K562 (cell line): ENCODE data around the gene SAP30BP. TPM values are rescaled to one million over a fixed set of nuclear protein-coding genes. Genes with fewer than 3 reads are reported as not detected.

Experiments
- ATAC-seq: fragments of 200-7000 bp; cut with Tn5 transposase; 3 replicates; pipeline ENCODE4 v1.9.1; 2020; ENCODE audit warnings: moderate library complexity
- BruUV-seq: library from RNA; stranded (reverse); fragments of 400-500 nt; replicated peaks from 2 replicates; lab custom pipeline; 2021; lab: Mats Ljungman, UMichigan
- CTCF ChIA-PET: fragments of 300-600 bp; formaldehyde crosslinking; extraction: SDS; loops from one replicate; lab custom pipeline; 2021; ENCODE audit warnings: low intra/inter-chr PET ratio; lab: Yijun Ruan, JAX
- POLR2A ChIA-PET: fragments of 300-600, 350-650 bp; sonication (Branson Sonifier 250); formaldehyde crosslinking; extraction: SDS; loops from one replicate; lab custom pipeline; 2021; ENCODE audit warnings: antibody characterized with exemption, inconsistent platforms; lab: Yijun Ruan, JAX
- DNase-seq, 4 experiments: peaks; one replicate each; pipeline versions ENCODE4 v3.0.0 to v3.0.0-alpha.2; 2011 to 2018; ENCODE audit warnings: low spot score in 3 of 4, mixed read lengths in 3 of 4; ENCODE audit errors: extremely low read depth in 1 of 4
- FAIRE-seq: peaks from 2 replicates; lab custom pipeline; 2011; peaks lifted over from hg19 to GRCh38; lab: Jason Lieb, UNC
- H2AFZ ChIP-seq: 2 replicates; pipeline ENCODE4 v1.6.0; 2011; ENCODE audit warnings: low read depth, low read length, control low read depth, inconsistent platforms
- H3K27ac ChIP-seq: fragments of 200-600 bp; 3 replicates; pipeline ENCODE4 v1.8.0; 2011; ENCODE audit warnings: low read depth, mild to moderate bottlenecking, control low read depth, inconsistent platforms, low read length, moderate library complexity, mixed read lengths; ENCODE audit errors: extremely low read depth
- H3K27me3 ChIP-seq, 2 experiments: fragments of 300-600 bp in 1 of 2; 2 replicates in 1 of 2; 3 replicates in 1 of 2; pipeline versions ENCODE4 v1.6.0 to v1.8.0; 2011; ENCODE audit warnings: inconsistent platforms in 2 of 2, low read length in 2 of 2, mild to moderate bottlenecking in 1 of 2, mixed read lengths in 1 of 2, moderate library complexity in 1 of 2; ENCODE audit not compliant: control insufficient read depth in 2 of 2, insufficient read depth in 2 of 2
- H3K36me3 ChIP-seq: fragments of 300-600 bp; 3 replicates; pipeline ENCODE4 v1.8.0; 2011; ENCODE audit warnings: mild to moderate bottlenecking, low read length, inconsistent platforms; ENCODE audit not compliant: control insufficient read depth, insufficient read depth
- H3K4me1 ChIP-seq, 2 experiments: fragments of 200-600 bp in 1 of 2; replicated peaks in 1 of 2; 2 replicates in 1 of 2; 3 replicates in 1 of 2; pipeline versions ENCODE4 v1.5.1 to v1.8.0; 2011; ENCODE audit warnings: inconsistent platforms in 2 of 2, low read length in 2 of 2, mild to moderate bottlenecking in 1 of 2, mixed read lengths in 1 of 2, moderate library complexity in 1 of 2; ENCODE audit not compliant: control insufficient read depth in 2 of 2, insufficient read depth in 2 of 2
- H3K4me2 ChIP-seq: 2 replicates; pipeline ENCODE4 v1.6.1; 2011; ENCODE audit warnings: low read length, control low read depth, inconsistent platforms, mixed read lengths; ENCODE audit not compliant: insufficient read depth
- H3K4me3 ChIP-seq: fragments of 200-600 bp; sonication (generic), shearing (Covaris generic); 2 replicates; pipeline ENCODE4 v1.5.1; 2016; ENCODE audit warnings: control low read depth, inconsistent platforms
- H3K79me2 ChIP-seq: fragments of 200-600 bp; 3 replicates; pipeline ENCODE4 v1.8.0; 2011; ENCODE audit warnings: low read length, inconsistent platforms; ENCODE audit not compliant: control insufficient read depth, insufficient read depth
- H3K9ac ChIP-seq, 2 experiments: 2 replicates each; pipeline versions ENCODE4 v1.6.0 to v1.6.1; 2011; ENCODE audit warnings: low read depth in 2 of 2, low read length in 2 of 2, control low read depth in 1 of 2, inconsistent platforms in 1 of 2, mild to moderate bottlenecking in 1 of 2, mixed read lengths in 1 of 2; ENCODE audit not compliant: insufficient read depth in 1 of 2
- H3K9me1 ChIP-seq: one replicate; pipeline ENCODE4 v1.6.0; 2011; ENCODE audit warnings: inconsistent platforms, mild to moderate bottlenecking, low read length, moderate library complexity; ENCODE audit not compliant: control insufficient read depth, insufficient read depth
- H3K9me3 ChIP-seq: replicated peaks from 2 replicates; pipeline ENCODE4 v1.5.1; 2011; ENCODE audit warnings: low read depth, low read length, inconsistent platforms; ENCODE audit not compliant: control insufficient read depth, insufficient read depth
- H4K20me1 ChIP-seq: replicated peaks from 2 replicates; pipeline ENCODE4 v1.6.1; 2011; ENCODE audit warnings: low read length, inconsistent platforms, mixed read lengths; ENCODE audit not compliant: control insufficient read depth, insufficient read depth
- ARID1B ChIP-seq: fragments of 450-650 bp; IDR thresholded peaks from 2 replicates; pipeline ENCODE4 v1.6.1; 2016; ENCODE audit warnings: antibody characterized with exemption, mild to moderate bottlenecking, inconsistent platforms
- CBFA2T3 ChIP-seq: fragments of 450-650 bp; IDR thresholded peaks from 2 replicates; pipeline ENCODE4 v1.6.1; 2017
- CREM ChIP-seq: IDR thresholded peaks from 2 replicates; pipeline ENCODE4 v1.6.1; 2014; ENCODE audit warnings: antibody characterized with exemption, low read depth
- CXXC5 ChIP-seq: fragments of 250-450 bp; sonication (Bioruptor Pico); IDR thresholded peaks from 2 replicates; pipeline ENCODE4 v1.8.0; 2022; ENCODE audit warnings: inconsistent platforms, mild to moderate bottlenecking, moderate library complexity
- DNMT1 ChIP-seq: fragments of 450-650 bp; IDR thresholded peaks from 2 replicates; pipeline ENCODE4 v1.6.1; 2016; ENCODE audit warnings: antibody characterized with exemption, mild to moderate bottlenecking
- E2F3 ChIP-seq: fragments of 250-450 bp; sonication (Bioruptor Pico); IDR thresholded peaks from 2 replicates; pipeline ENCODE4 v1.4.0; 2020; ENCODE audit warnings: mild to moderate bottlenecking
- ESRRA ChIP-seq: fragments of 450-650 bp; IDR thresholded peaks from 2 replicates; pipeline ENCODE4 v1.6.1; 2014; ENCODE audit warnings: low read depth, mild to moderate bottlenecking, moderate library complexity, borderline replicate concordance
- PHF21A ChIP-seq: fragments of 450-650 bp; IDR thresholded peaks from 2 replicates; pipeline ENCODE4 v1.6.1; 2017; ENCODE audit warnings: low read depth, borderline replicate concordance
- POLR3A ChIP-seq: IDR thresholded peaks from 2 replicates; pipeline ENCODE4 v1.6.1; 2011; ENCODE audit warnings: borderline replicate concordance, mild to moderate bottlenecking, moderate library complexity; ENCODE audit not compliant: insufficient read length, insufficient read depth; ENCODE audit errors: extremely low read depth
- SIRT6 ChIP-seq: IDR thresholded peaks from one replicate; pipeline ENCODE4 v1.6.1; 2012; ENCODE audit warnings: low read depth, mild to moderate bottlenecking, control low read depth, inconsistent platforms, low read length, moderate library complexity
- TAF1 ChIP-seq: IDR thresholded peaks from 2 replicates; pipeline ENCODE4 v1.6.1; 2011; ENCODE audit warnings: mild to moderate bottlenecking, low read length, moderate library complexity; ENCODE audit not compliant: insufficient read depth, control insufficient read depth, severe bottlenecking; ENCODE audit errors: extremely low read depth
- TOE1 ChIP-seq, 2 experiments: fragments of 450-650 bp in 1 of 2; sonication (generic) in 1 of 2; formaldehyde crosslinking in 1 of 2; IDR thresholded peaks; 2 replicates each; pipeline versions ENCODE4 v1.7.1 to v1.8.0; 2016 to 2022; ENCODE audit warnings: borderline replicate concordance in 2 of 2, mild to moderate bottlenecking in 2 of 2, antibody characterized with exemption in 1 of 2, inconsistent platforms in 1 of 2, low read depth in 1 of 2, missing genetic modification reagents in 1 of 2, moderate library complexity in 1 of 2
- TRIM28 ChIP-seq: fragments of 450-650 bp; IDR thresholded peaks from 2 replicates; pipeline ENCODE4 v1.6.1; 2017
- YBX1 ChIP-seq: fragments of 450-650 bp; IDR thresholded peaks from 2 replicates; pipeline ENCODE4 v1.7.1; 2016; ENCODE audit warnings: mild to moderate bottlenecking
- WGBS: fragments of 100-300 bp; shearing (Covaris generic); methylation state at CpG from one replicate; pipeline ENCODE4 v1.1.6; 2016; ENCODE audit warnings: low coverage, mixed read lengths; ENCODE audit not compliant: insufficient coverage; ENCODE audit errors: missing lambda C conversion rate; 5-methylcytosine and 5-hydroxymethylcytosine counted together
- in situ Hi-C: fragments of 300-500 bp; cut with MboI; formaldehyde crosslinking; loops from 4 replicates; pipeline ENCODE4 v1.15.0; 2018; ENCODE audit warnings: inconsistent platforms, mixed read lengths
- intact Hi-C: fragments of 100-400 bp; cut with micrococcal nuclease; formaldehyde crosslinking; loops from 2 replicates; pipeline ENCODE4 v1.14.2; 2022
- polyA plus RNA-seq, 8 experiments: library from polyadenylated mRNA; depleted of rRNA in 4 of 8; stranded (reverse) in 5 of 8; unstranded in 3 of 8; fragments of >200 nt; fragmentation: Nextera tagmentation in 2 of 8; fragmentation: Illumina TruSeq in 1 of 8; extraction: Ambion mirVana in 2 of 8; extraction: Trizol in 1 of 8; gene quantifications; 2 replicates each; pipeline versions ENCODE4 v1.2.1 to v1.2.3, GENCODE V29; 2011 to 2014; ENCODE audit warnings: inconsistent platforms in 1 of 8, missing spikeins in 1 of 8
- total RNA-seq, 7 experiments: library from RNA; depleted of rRNA in 6 of 7; stranded (reverse); fragments of >200 nt in 6 of 7; fragmentation: Illumina TruSeq in 2 of 7; extraction: Trizol in 2 of 7; gene quantifications; 2 replicates each; pipeline versions ENCODE4 v1.2.1 to v1.2.3, GENCODE V29; 2011 to 2021; ENCODE audit warnings: low replicate concordance in 1 of 7
- TF ChIP-seq, protein P1 (sequence below): fragments of 250-450 bp; sonication (Bioruptor Pico); IDR thresholded peaks from 2 replicates; pipeline ENCODE4 v1.6.1; 2021; ENCODE audit warnings: mild to moderate bottlenecking

Gene SAP30BP
- total and polyA plus RNA-seq, 9 of the 15 experiments (the other 6 are each of a cell fraction or from before 2014, with no cell fraction given), result 45.3 to 154 (median 71.7) TPM

DNA sequence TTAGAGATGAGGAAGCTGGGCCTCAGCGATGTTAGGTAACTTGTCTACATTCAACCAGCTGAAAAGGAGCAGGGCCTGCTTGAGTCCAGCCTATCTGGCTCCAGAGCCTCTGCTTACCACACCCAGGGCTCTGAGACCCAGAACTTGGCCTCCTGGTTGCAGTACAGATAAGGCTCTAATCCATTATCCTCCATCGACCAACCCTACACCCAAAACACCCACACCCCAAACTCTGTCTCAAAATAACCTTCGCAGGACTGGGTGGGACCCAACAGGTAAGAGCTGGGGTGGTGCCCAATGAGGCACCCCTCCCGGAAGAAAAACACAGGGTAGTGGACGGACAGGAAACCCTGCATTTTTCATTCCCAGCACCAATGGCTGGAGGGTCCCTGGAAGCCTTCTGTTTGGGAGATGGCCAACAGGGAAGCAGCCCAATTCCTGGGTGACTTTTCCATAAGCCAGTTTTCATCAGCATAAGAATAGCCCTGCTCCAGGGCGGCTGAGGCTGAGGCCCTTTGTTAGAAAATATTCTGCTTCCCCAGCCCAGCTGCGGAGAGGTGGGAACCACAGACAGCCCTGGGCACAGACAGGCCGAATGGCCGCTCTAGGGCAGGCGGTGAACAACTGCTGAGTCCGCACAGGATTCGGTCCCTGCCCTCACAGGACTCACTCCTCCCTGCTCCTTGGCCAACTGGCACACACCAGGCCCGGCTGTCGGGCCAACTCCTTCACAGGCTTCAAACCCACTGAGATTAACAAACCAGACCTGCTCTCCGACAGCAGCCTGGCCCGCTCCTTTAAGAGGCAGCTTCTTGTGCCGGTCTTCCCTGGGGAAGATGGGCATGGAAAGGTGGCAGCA, 24.1 kb upstream of the SAP30BP start (continued):
- TF ChIP-seq ESRRA (no peak), ARID1B (peak; percentile 51; the same call in 1 of the 2 replicates), CREM (no peak), E2F3 (CRISPR knock-in tag) (no peak), CBFA2T3 (peak; percentile 65), PHF21A (no peak)
- TF ChIP-seq, protein P1, sequence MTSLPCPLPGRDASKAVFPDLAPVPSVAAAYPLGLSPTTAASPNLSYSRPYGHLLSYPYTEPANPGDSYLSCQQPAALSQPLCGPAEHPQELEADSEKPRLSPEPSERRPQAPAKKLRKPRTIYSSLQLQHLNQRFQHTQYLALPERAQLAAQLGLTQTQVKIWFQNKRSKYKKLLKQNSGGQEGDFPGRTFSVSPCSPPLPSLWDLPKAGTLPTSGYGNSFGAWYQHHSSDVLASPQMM, result no peak

- Histone ChIP-seq H3K4me2 (no peak overlapping the region), H2AFZ (no peak overlapping the region), H3K9ac (0 out of 4 replicates have a peak overlapping the region, but pooled peaks of 1 of the 2 experiments have one; percentile 56), H3K79me2 (no peaks in the 10 kb centered on the region), H3K27me3 (no peaks in the 10 kb centered on the region), H3K4me1 (peaks cover 15 to 34% of the 10 kb centered on the region in 2 experiments; a peak in 4 of 5 replicates), H3K9me3 (no peaks in the 10 kb centered on the region), H3K4me3 (no peak overlapping the region), H4K20me1 (0 out of 2 replicates have a peak, but pooled peaks cover 6% of the 10 kb centered on the region), H3K36me3 (peaks cover 5% of the 10 kb centered on the region; the same call in 1 of the 3 replicates), H3K9me1 (peaks cover 3% of the 10 kb centered on the region), H3K27ac (no peak overlapping the region)
- in situ Hi-C loops, result no loop called here
- ChIA-PET CTCF (no interaction called here), POLR2A (interaction anchor here (0.8 to 3.4 kb wide), 3 partner anchors 9 to 215 kb away, joined by 3 to 15 read pairs (median 3); partner anchors contain the start of gene SMIM5)
- FAIRE-seq (no peak), ATAC-seq (no peak), DNase-seq (no peak)
- 81% methylated on average over 7 of the region's 7 CpGs for WGBS
- no TSS peak for BruUV-seq
- no peak for TF ChIP-seq SIRT6
- no peak for TF ChIP-seq YBX1
- TF ChIP-seq DNMT1, result no peak
- no peak for TF ChIP-seq POLR3A
- TF ChIP-seq TRIM28, result no peak
- no peak for TF ChIP-seq TOE1 (IDR thresholded peaks at IDR 0.05; ENCODE audit: borderline replicate concordance)
- no peak for TF ChIP-seq TOE1 (CRISPR knock-in tag; IDR thresholded peaks at IDR 0.05; ENCODE audit: borderline replicate concordance, low read depth)
- no peak for TF ChIP-seq TAF1
- TF ChIP-seq CXXC5, result no peak
- intact Hi-C loops, result no loop called here
Observed at GRCh38 chr17:75643643-75644017, 23.5 kb upstream of the SAP30BP start.
